GM23338 (cell line): Measurements from ENCODE around the gene MFAP3L. TPM values are rescaled to one million over a fixed set of nuclear protein-coding genes. Genes with fewer than 3 reads are reported as not detected.

Experiments used
- ATAC-seq: fragments of 200-7000 bp; cut with Tn5 transposase; 3 replicates; pipeline ENCODE4 v1.9.1; 2020
- DNase-seq: peaks from one replicate; pipeline ENCODE4 v3.0.0-alpha.2; 2015; ENCODE audit warnings: low spot score
- H2AFZ ChIP-seq: fragments of 200-600 bp; sonication (generic); 2 replicates; pipeline ENCODE4 v1.8.0; 2016; ENCODE audit warnings: antibody characterized with exemption, mild to moderate bottlenecking, moderate library complexity
- H3F3A ChIP-seq: fragments of 200-600 bp; sonication (generic); replicated peaks from 2 replicates; pipeline ENCODE4 v1.8.0; 2017; ENCODE audit warnings: antibody characterized with exemption, mixed run types, low read depth
- H3K27ac ChIP-seq: fragments of 200-600 bp; sonication (generic); 2 replicates; pipeline ENCODE4 v1.6.1; 2016; ENCODE audit warnings: low read depth
- H3K27me3 ChIP-seq: fragments of 200-600 bp; sonication (generic); 2 replicates; pipeline ENCODE4 v1.8.0; 2016; ENCODE audit warnings: mild to moderate bottlenecking, mixed run types, moderate library complexity; ENCODE audit not compliant: insufficient read depth
- H3K36me3 ChIP-seq: fragments of 200-600 bp; sonication (generic); 2 replicates; pipeline ENCODE4 v1.8.0; 2016; ENCODE audit warnings: mild to moderate bottlenecking; ENCODE audit not compliant: insufficient read depth
- H3K4me1 ChIP-seq: fragments of 200-600 bp; sonication (generic); 2 replicates; pipeline ENCODE4 v1.8.0; 2016; ENCODE audit warnings: mild to moderate bottlenecking, moderate library complexity; ENCODE audit not compliant: insufficient read depth
- H3K4me2 ChIP-seq: fragments of 200-600 bp; sonication (generic); 2 replicates; pipeline ENCODE4 v1.7.1; 2017; ENCODE audit warnings: mixed run types
- H3K4me3 ChIP-seq: fragments of 200-600 bp; sonication (generic); 2 replicates; pipeline ENCODE4 v1.6.1; 2016; ENCODE audit warnings: mixed run types
- H3K79me2 ChIP-seq: fragments of 200-600 bp; sonication (generic); replicated peaks from 2 replicates; pipeline ENCODE4 v1.8.0; 2017; ENCODE audit warnings: mild to moderate bottlenecking; ENCODE audit not compliant: insufficient read depth
- H3K9me2 ChIP-seq: fragments of 200-600 bp; sonication (generic); 2 replicates; pipeline ENCODE4 v1.8.0; 2017; ENCODE audit not compliant: insufficient read depth
- H4K20me1 ChIP-seq: fragments of 200-600 bp; sonication (generic); replicated peaks from 2 replicates; pipeline ENCODE4 v1.8.0; 2017; ENCODE audit warnings: mild to moderate bottlenecking; ENCODE audit not compliant: insufficient read depth
- H3K27ac Mint-ChIP-seq: 2 replicates; pipeline ENCODE4 v1.8.0; 2020; ENCODE audit warnings: inconsistent platforms, mild to moderate bottlenecking, moderate library complexity, mixed read lengths
- H3K27me3 Mint-ChIP-seq: 3 replicates; pipeline ENCODE4 v1.8.0; 2022; ENCODE audit warnings: low read depth, mild to moderate bottlenecking, moderate library complexity, mixed read lengths, inconsistent platforms; ENCODE audit not compliant: insufficient read depth, poor library complexity
- H3K36me3 Mint-ChIP-seq: 3 replicates; pipeline ENCODE4 v1.8.0; 2021; ENCODE audit warnings: low read depth, mild to moderate bottlenecking, inconsistent platforms, moderate library complexity, mixed read lengths
- H3K4me1 Mint-ChIP-seq: 3 replicates; pipeline ENCODE4 v1.8.0; 2020; ENCODE audit warnings: mild to moderate bottlenecking, inconsistent platforms, mixed read lengths
- H3K4me3 Mint-ChIP-seq: 3 replicates; pipeline ENCODE4 v1.8.0; 2021; ENCODE audit warnings: moderate library complexity, mild to moderate bottlenecking, inconsistent platforms, mixed read lengths
- H3K9me3 Mint-ChIP-seq: 3 replicates; pipeline ENCODE4 v1.8.0; 2020; ENCODE audit warnings: moderate library complexity, mild to moderate bottlenecking, inconsistent platforms, mixed read lengths
- CREB1 ChIP-seq: fragments of 250-450 bp; sonication (Bioruptor Pico); IDR thresholded peaks from 2 replicates; pipeline ENCODE4 v1.5.0; 2020; ENCODE audit warnings: low read depth, mild to moderate bottlenecking, moderate library complexity
- CTCF ChIP-seq, 2 experiments: fragments of 200-600 bp in 1 of 2; sonication (generic) in 1 of 2; conservative IDR thresholded peaks; 2 replicates each; pipeline versions ENCODE4 v1.5.1 to v1.6.1; 2016 to 2017; ENCODE audit warnings: antibody characterized with exemption in 2 of 2, low read depth in 2 of 2, mild to moderate bottlenecking in 2 of 2, moderate library complexity in 1 of 2
- EZH2 ChIP-seq: fragments of 200-600 bp; sonication (generic); IDR thresholded peaks from one replicate; pipeline ENCODE4 v1.8.0; 2017; ENCODE audit warnings: antibody characterized with exemption, mild to moderate bottlenecking, low read depth; ENCODE audit not compliant: unreplicated experiment
- REST ChIP-seq: IDR thresholded peaks from one replicate; pipeline ENCODE4 v1.6.1; 2018; ENCODE audit warnings: antibody characterized with exemption; ENCODE audit not compliant: unreplicated experiment
- ZNF462 ChIP-seq: fragments of 250-450 bp; sonication (Bioruptor Pico); IDR thresholded peaks from 2 replicates; pipeline ENCODE4 v1.5.0; 2020; ENCODE audit warnings: mild to moderate bottlenecking, moderate library complexity
- polyA plus RNA-seq: library from polyadenylated mRNA; unstranded; fragments of >200 nt; fragmentation: Nextera tagmentation; extraction: Ambion mirVana; gene quantifications from 2 replicates; pipeline ENCODE4 v1.2.1, GENCODE V29; 2016
- total RNA-seq: library from RNA; depleted of rRNA; stranded (reverse); fragments of >200 nt; shearing (Covaris generic); gene quantifications from 2 replicates; pipeline ENCODE4 v1.2.3, GENCODE V29; 2014

Gene MFAP3L
- total and polyA plus RNA-seq, 2 experiments from 2014 or later, result 3.4 to 7.9 TPM

- ATAC-seq (no peak), DNase-seq (no peak)
- Histone ChIP-seq H3K36me3 (no peaks in the 10 kb centered on the region), H3K4me1 (no peaks in the 10 kb centered on the region), H3K27ac (no peak overlapping the region), H2AFZ (no peak overlapping the region), H3K9me2 (0 out of 2 replicates have a peak, but pooled peaks cover 4% of the 10 kb centered on the region), H4K20me1 (no peaks in the 10 kb centered on the region), H3K27me3 (no peaks in the 10 kb centered on the region), H3K4me2 (no peak overlapping the region), H3K4me3 (no peak overlapping the region), H3F3A (no peaks in the 10 kb centered on the region), H3K79me2 (no peaks in the 10 kb centered on the region)
- H3K27me3 Mint-ChIP-seq, result peaks cover 4% of the 10 kb centered on the region
- no peaks in the 10 kb centered on the region for H3K9me3 Mint-ChIP-seq
- no peak overlapping the region for H3K27ac Mint-ChIP-seq
- no peak for TF ChIP-seq CREB1
- TF ChIP-seq CTCF (conservative IDR thresholded peaks at IDR 0.05; ENCODE audit: low read depth in 2 of 2), result no peak
- no peak for TF ChIP-seq EZH2
- no peak for TF ChIP-seq REST
- TF ChIP-seq ZNF462 (CRISPR knock-in tag), result no peak
- H3K36me3 Mint-ChIP-seq, result no peaks in the 10 kb centered on the region
- no peak overlapping the region for H3K4me3 Mint-ChIP-seq
- peaks cover 3% of the 10 kb centered on the region for H3K4me1 Mint-ChIP-seq
Observed at GRCh38 chr4:169968999-169969398, 57.2 kb downstream of the MFAP3L start.
